Measurements from ENCODE around the gene CTDSP2. TPM values are rescaled to one million over a fixed set of nuclear protein-coding genes. Genes with fewer than 3 reads are reported as not detected.

The CTDSP2 gene
- total and polyA plus RNA-seq, 2 of the 8 experiments (the other 6 are each of a cell fraction or from before 2014, with no cell fraction given) = 71.3 to 91.7 TPM

DNA sequence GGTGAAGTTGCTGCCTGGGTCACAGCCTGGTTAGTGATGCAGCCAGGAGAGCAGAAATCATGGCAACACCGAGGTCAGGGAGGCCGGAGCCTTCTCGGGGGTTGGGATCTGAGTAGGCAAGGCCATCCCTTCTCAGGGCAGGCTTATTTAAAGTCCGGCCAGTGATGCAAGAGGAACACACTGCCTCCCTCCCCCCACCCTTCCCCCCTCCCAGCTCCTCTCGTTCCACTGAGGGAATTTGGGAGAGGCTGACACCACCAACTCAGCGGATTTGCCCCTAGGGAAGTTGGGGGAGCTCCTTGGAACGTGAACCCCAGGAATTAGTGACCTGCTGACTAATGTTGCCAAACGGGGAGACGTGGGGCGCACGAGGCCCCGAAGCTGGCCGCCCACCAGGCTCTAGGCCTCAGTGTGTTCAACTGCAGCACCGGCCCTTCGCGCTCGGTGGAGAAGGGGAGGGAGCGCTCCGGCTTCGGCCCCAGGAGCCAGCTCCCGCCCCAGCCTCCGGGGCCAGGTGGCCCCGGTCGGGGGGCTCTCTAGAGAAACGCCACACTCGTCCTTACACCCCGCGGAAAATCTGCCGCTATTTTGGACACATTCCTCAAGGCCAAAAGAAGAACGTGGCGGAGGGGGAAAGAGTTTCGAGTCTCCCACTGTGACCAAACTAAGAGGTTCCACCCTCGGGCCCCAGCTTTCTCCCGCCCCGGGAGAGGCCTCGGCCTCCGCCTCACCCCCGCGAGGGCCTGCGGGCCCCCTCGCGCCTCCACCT, 1.6 kb downstream of the CTDSP2 start (continued):
- TF ChIP-seq HDAC6 (IDR thresholded peaks at IDR 0.05; ENCODE audit: low read depth, low read length) (no peak), GTF2F1 (IDR thresholded peaks at IDR 0.05; ENCODE audit: borderline replicate concordance, low read depth, low read length) (no peak), SUZ12 (IDR thresholded peaks at IDR 0.05; ENCODE audit: low read length) (no peak), RAD21 (IDR thresholded peaks at IDR 0.05 in 1 of 2, conservative IDR thresholded peaks at IDR 0.05 in 1 of 2; ENCODE audit: low read depth in 2 of 2, low read length in 2 of 2) (no peak), TAF7 (optimal IDR thresholded peaks at IDR 0.05; ENCODE audit: borderline replicate concordance, low read depth, low read length) (no peak), RBBP5 (IDR thresholded peaks at IDR 0.05; ENCODE audit: borderline replicate concordance, low read depth, low read length) (no peak), ZNF274 (IDR thresholded peaks at IDR 0.05; ENCODE audit: borderline replicate concordance, extremely low read depth, low read length) (no peak), CEBPB (IDR thresholded peaks at IDR 0.05; ENCODE audit: low read depth, low read length) (peak; percentile 82), GABPA (IDR thresholded peaks at IDR 0.05; ENCODE audit: borderline replicate concordance, insufficient read depth, low read length) (no peak), PHF8 (conservative IDR thresholded peaks at IDR 0.05; ENCODE audit: low read depth, low read length) (peak; percentile 45), EZH2 (IDR thresholded peaks at IDR 0.05; ENCODE audit: low read depth, low read length, severe bottlenecking) (no peak), BACH1 (IDR thresholded peaks at IDR 0.05; ENCODE audit: low read length) (no peak), KDM1A (IDR thresholded peaks at IDR 0.05; ENCODE audit: borderline replicate concordance, low read length) (no peak)
- TF ChIP-seq, protein P1, sequence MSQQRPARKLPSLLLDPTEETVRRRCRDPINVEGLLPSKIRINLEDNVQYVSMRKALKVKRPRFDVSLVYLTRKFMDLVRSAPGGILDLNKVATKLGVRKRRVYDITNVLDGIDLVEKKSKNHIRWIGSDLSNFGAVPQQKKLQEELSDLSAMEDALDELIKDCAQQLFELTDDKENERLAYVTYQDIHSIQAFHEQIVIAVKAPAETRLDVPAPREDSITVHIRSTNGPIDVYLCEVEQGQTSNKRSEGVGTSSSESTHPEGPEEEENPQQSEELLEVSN (IDR thresholded peaks at IDR 0.05) = no peak

Measured in H1 (cell line).